AG04450 (cell line): Measurements from ENCODE around the gene ABTB2. TPM values are rescaled to one million over a fixed set of nuclear protein-coding genes. Genes with fewer than 3 reads are reported as not detected.
A peak's percentile ranks its signal among the peaks of the same experiment; 100 is the strongest.

Experiments
- CTCF ChIA-PET: fragments of 300-600, 350-600 bp; formaldehyde crosslinking; extraction: SDS; loops from one replicate; lab custom pipeline; 2022; ENCODE audit warnings: antibody characterized with exemption, inconsistent platforms; lab: Charles Lee
- POLR2A ChIA-PET: fragments of 350-600 bp; formaldehyde crosslinking; extraction: SDS; loops from one replicate; lab custom pipeline; 2021; ENCODE audit warnings: antibody characterized with exemption, inconsistent platforms; lab: Yijun Ruan, JAX
- DNase-seq: peaks from one replicate; pipeline ENCODE4 v3.0.0-alpha.2; 2011; ENCODE audit warnings: low read depth, low spot score
- H3K27ac ChIP-seq: one replicate; pipeline ENCODE4 v1.5.1; 2012; ENCODE audit warnings: low read depth, low read length, control low read depth
- H3K27me3 ChIP-seq: one replicate; pipeline ENCODE4 v1.6.0; 2012; ENCODE audit warnings: low read length; ENCODE audit not compliant: control insufficient read depth, insufficient read depth
- H3K4me3 ChIP-seq: 2 replicates; pipeline ENCODE4 v1.5.1; 2011; ENCODE audit warnings: mild to moderate bottlenecking, low read depth, low read length, control low read depth
- H3K9me3 ChIP-seq: 2 replicates; pipeline ENCODE4 v1.5.1; 2012; ENCODE audit warnings: low read length; ENCODE audit not compliant: control insufficient read depth, insufficient read depth
- CTCF ChIP-seq: IDR thresholded peaks from 2 replicates; pipeline ENCODE4 v1.5.1; 2011; ENCODE audit warnings: low read depth, low read length, control low read depth, inconsistent platforms
- polyA plus RNA-seq: library from polyadenylated mRNA; depleted of rRNA; stranded (reverse); fragments of >200 nt; gene quantifications from 2 replicates; pipeline ENCODE4 v1.2.3, GENCODE V29; 2011

Gene ABTB2
- polyA plus RNA-seq, 1 experiment = 0.43 TPM

GRCh38 chr11:34358728-34359547 lies 1.1 kb upstream of the ABTB2 start:
- peak; percentile 86 for TF ChIP-seq CTCF
- no peak overlapping the region for H3K27ac ChIP-seq
- peaks cover 25% of the 10 kb centered on the region for H3K27me3 ChIP-seq
- no peak for DNase-seq
- peak overlapping the region; percentile 58 for H3K4me3 ChIP-seq
- H3K9me3 ChIP-seq = no peaks in the 10 kb centered on the region; the same call in 1 of the 2 replicates
- CTCF ChIA-PET = interaction anchor here (0.6 to 6.3 kb wide), 8 partner anchors 10 to 525 kb away, joined by 3 to 77 read pairs (median 4); no protein-coding TSS in a partner anchor
- POLR2A ChIA-PET = interaction anchor here (1.1 to 2.4 kb wide), 2 partner anchors 182 to 185 kb away, joined by 4 to 17 read pairs; no protein-coding TSS in a partner anchor

GRCh38 chr11:34358258-34358727 lies 483 bp upstream of the ABTB2 start:
- CTCF ChIA-PET = interaction anchor here (0.6 to 6.3 kb wide), 10 partner anchors 10 to 524 kb away, joined by 3 to 77 read pairs (median 3); no protein-coding TSS in a partner anchor
- Histone ChIP-seq H3K4me3 (peak overlapping the region; percentile 57), H3K27ac (no peak overlapping the region), H3K27me3 (peaks cover 25% of the 10 kb centered on the region), H3K9me3 (no peaks in the 10 kb centered on the region; the same call in 1 of the 2 replicates)
- no peak for TF ChIP-seq CTCF
- DNase-seq = no peak
- POLR2A ChIA-PET = interaction anchor here (1.1 to 2.4 kb wide), 4 partner anchors 107 to 184 kb away, joined by 3 to 17 read pairs (median 4); no protein-coding TSS in a partner anchor

GRCh38 chr11:34356913-34357700 lies 703 bp downstream of the ABTB2 start:
- no peak; the same call in 1 of the 2 replicates for TF ChIP-seq CTCF
- Histone ChIP-seq H3K9me3 (no peaks in the 10 kb centered on the region; the same call in 1 of the 2 replicates), H3K27me3 (peaks cover 24% of the 10 kb centered on the region), H3K4me3 (peak overlapping the region; percentile 63), H3K27ac (no peak overlapping the region)
- ChIA-PET CTCF (interaction anchor here (0.7 to 6.3 kb wide), 7 partner anchors 8 to 1465 kb away, joined by 3 to 77 read pairs (median 5); no protein-coding TSS in a partner anchor), POLR2A (interaction anchor here (1.1 to 2.4 kb wide), 6 partner anchors 82 to 186 kb away, joined by 3 to 17 read pairs (median 4); no protein-coding TSS in a partner anchor)
- DNase-seq = no peak

- TF ChIP-seq CTCF = no peak
- ChIA-PET CTCF (interaction anchor here (0.5 to 6.3 kb wide), 3 partner anchors 51 to 181 kb away, joined by 3 to 77 read pairs (median 3); no protein-coding TSS in a partner anchor), POLR2A (interaction anchor here (1.1 to 2.4 kb wide), 4 partner anchors 82 to 186 kb away, joined by 4 to 17 read pairs (median 4); no protein-coding TSS in a partner anchor)
Measured at GRCh38 chr11:34356576-34356912, 1.3 kb downstream of the ABTB2 start.

More at GRCh38 chr11:34356576-34356912, 1.3 kb downstream of the ABTB2 start:
- no peaks in the 10 kb centered on the region; the same call in 1 of the 2 replicates for H3K9me3 ChIP-seq
- peak overlapping the region; percentile 63 for H3K4me3 ChIP-seq
- H3K27me3 ChIP-seq = peaks cover 20% of the 10 kb centered on the region
- no peak for DNase-seq
- no peak overlapping the region for H3K27ac ChIP-seq
